Amygdala (tissue), 56 donors: ENCODE measurements around the gene NAV1.
"Not testable (repeated sequence)": the region's sequence is repeated elsewhere in the genome, so short reads cannot be mapped to it uniquely, and the experiment has no call there.

Experiments used
- DNase-seq, 56 donors: peaks; one replicate each; lab custom pipeline; 2025; lab: John Stamatoyannopoulos, UW

The NAV1 gene

GRCh38 chr1:201562257-201562656 is 23.3 kb downstream of the NAV1 start:
- no peak for DNase-seq

- DNase-seq, result no peak
Measured at GRCh38 chr1:201562659-201563405, 23.9 kb downstream of the NAV1 start.

- DNase-seq, result no peak
Measured at GRCh38 chr1:201563406-201563780, 24.5 kb downstream of the NAV1 start.

- DNase-seq, result no peak
Measured at GRCh38 chr1:201563941-201564340, 25.0 kb downstream of the NAV1 start.

- DNase-seq, result peak in 55 of 56 donors; percentile 39 to 98 (median 89)
Measured at GRCh38 chr1:201565024-201565730, 26.2 kb downstream of the NAV1 start.

GRCh38 chr1:201565771-201566528 is 27.0 kb downstream of the NAV1 start:
- peak in 25 of 56 donors; percentile 28 to 87 (median 68) for DNase-seq

- no peak for DNase-seq
Measured at GRCh38 chr1:201566529-201566823, 27.5 kb downstream of the NAV1 start.

GRCh38 chr1:201566933-201567801 is 28.2 kb downstream of the NAV1 start:
- DNase-seq, result no peak

- no peak for DNase-seq
Measured at GRCh38 chr1:201568265-201568664, 29.3 kb downstream of the NAV1 start.

GRCh38 chr1:201568859-201569294 is 29.9 kb downstream of the NAV1 start:
- no peak for DNase-seq

GRCh38 chr1:201570181-201570885 is 31.4 kb downstream of the NAV1 start:
- DNase-seq, result no peak

- peak in 2 of 56 donors; percentile 25 to 27 for DNase-seq
Measured at GRCh38 chr1:201570886-201571624, 32.1 kb downstream of the NAV1 start.

GRCh38 chr1:201573030-201573429 is 34.1 kb downstream of the NAV1 start:
- no peak for DNase-seq

GRCh38 chr1:201573923-201574322 is 35.0 kb downstream of the NAV1 start:
- no peak for DNase-seq

GRCh38 chr1:201575912-201576311 is 37.0 kb downstream of the NAV1 start:
- no peak for DNase-seq

- no peak for DNase-seq
Measured at GRCh38 chr1:201576914-201577313, 38.0 kb downstream of the NAV1 start.

- no peak for DNase-seq
Measured at GRCh38 chr1:201578008-201578888, 39.3 kb downstream of the NAV1 start.

- not testable (repeated sequence) for DNase-seq
Measured at GRCh38 chr1:201581371-201581770, 42.4 kb downstream of the NAV1 start.
